ENCODE data around the gene HOXB3. TPM values are rescaled to one million over a fixed set of nuclear protein-coding genes. Genes with fewer than 3 reads are reported as not detected.

Gene HOXB3
- total RNA-seq, 1 donor from 2014 or later: 93.7 TPM

- H3K27ac Mint-ChIP-seq: no peak overlapping the region
- no peaks in the 10 kb centered on the region for H3K36me3 Mint-ChIP-seq
- H3K27me3 Mint-ChIP-seq: peaks cover 100% of the 10 kb centered on the region
- DNase-seq (ENCODE audit: extremely low spot score, unreplicated experiment): no peak
- no peak for TF ChIP-seq CTCF (conservative IDR thresholded peaks at IDR 0.05)
- H3K4me1 Mint-ChIP-seq (ENCODE audit: unreplicated experiment): peaks cover 3% of the 10 kb centered on the region
- H3K9me3 Mint-ChIP-seq: no peaks in the 10 kb centered on the region
- no peak overlapping the region for H3K4me3 Mint-ChIP-seq
Observed at GRCh38 chr17:48634493-48635208, 44.6 kb upstream of the HOXB3 start.

- Mint-ChIP-seq H3K9me3 (no peaks in the 10 kb centered on the region), H3K4me3 (no peak overlapping the region), H3K27me3 (peaks cover 100% of the 10 kb centered on the region), H3K36me3 (no peaks in the 10 kb centered on the region), H3K27ac (no peak overlapping the region), H3K4me1 (ENCODE audit: unreplicated experiment) (peaks cover 3% of the 10 kb centered on the region)
- no peak for TF ChIP-seq CTCF (conservative IDR thresholded peaks at IDR 0.05)
- DNase-seq (ENCODE audit: extremely low spot score, unreplicated experiment): no peak
Observed at GRCh38 chr17:48633266-48633677, 43.2 kb upstream of the HOXB3 start.

- no peak for DNase-seq (ENCODE audit: extremely low spot score, unreplicated experiment)
- Mint-ChIP-seq H3K9me3 (no peaks in the 10 kb centered on the region), H3K27me3 (peaks cover 100% of the 10 kb centered on the region), H3K27ac (no peak overlapping the region), H3K4me3 (peak overlapping the region; percentile 61), H3K36me3 (no peaks in the 10 kb centered on the region), H3K4me1 (ENCODE audit: unreplicated experiment) (peaks cover 3% of the 10 kb centered on the region)
- TF ChIP-seq CTCF (conservative IDR thresholded peaks at IDR 0.05): no peak
Observed at GRCh38 chr17:48632579-48633265, 42.7 kb upstream of the HOXB3 start.

- no peaks in the 10 kb centered on the region for H3K36me3 Mint-ChIP-seq
- DNase-seq (ENCODE audit: extremely low spot score, unreplicated experiment): no peak
- H3K4me3 Mint-ChIP-seq: no peak overlapping the region
- no peak overlapping the region for H3K27ac Mint-ChIP-seq
- TF ChIP-seq CTCF (conservative IDR thresholded peaks at IDR 0.05): no peak
- peaks cover 5% of the 10 kb centered on the region for H3K4me1 Mint-ChIP-seq (ENCODE audit: unreplicated experiment)
- no peaks in the 10 kb centered on the region for H3K9me3 Mint-ChIP-seq
- peaks cover 100% of the 10 kb centered on the region for H3K27me3 Mint-ChIP-seq
Observed at GRCh38 chr17:48631693-48632578, 41.9 kb upstream of the HOXB3 start.

GRCh38 chr17:48630925-48631692 lies 41.1 kb upstream of the HOXB3 start:
- no peaks in the 10 kb centered on the region for H3K9me3 Mint-ChIP-seq
- DNase-seq (ENCODE audit: extremely low spot score, unreplicated experiment): no peak
- H3K27ac Mint-ChIP-seq: no peak overlapping the region
- no peaks in the 10 kb centered on the region for H3K36me3 Mint-ChIP-seq
- peaks cover 9% of the 10 kb centered on the region for H3K4me1 Mint-ChIP-seq (ENCODE audit: unreplicated experiment)
- no peak for TF ChIP-seq CTCF (conservative IDR thresholded peaks at IDR 0.05)
- peaks cover 100% of the 10 kb centered on the region for H3K27me3 Mint-ChIP-seq
- H3K4me3 Mint-ChIP-seq: no peak overlapping the region

All from type B pancreatic cell (in vitro differentiated cells).